ENCODE data around the gene ART4.

ART4 gene

GRCh38 chr12:14839262-14839661, 4.1 kb downstream of the ART4 start:
- Histone ChIP-seq H3K27ac (replicated peaks) (no peak overlapping the region), H3K4me3 (replicated peaks; ENCODE audit: insufficient read depth, low read length) (no peak overlapping the region), H3K27me3 (ENCODE audit: insufficient read depth, poor library complexity, severe bottlenecking) (no peaks in the 10 kb centered on the region)
- no peak for DNase-seq (ENCODE audit: low read depth in 1 of 2, low spot score in 1 of 2)
- TF ChIP-seq SPI1 (IDR thresholded peaks at IDR 0.05; ENCODE audit: borderline replicate concordance, low read depth) (no peak), GABPA (IDR thresholded peaks at IDR 0.05; ENCODE audit: low read depth) (no peak), POLR2AphosphoS5 (IDR thresholded peaks at IDR 0.05; ENCODE audit: low read depth) (no peak), REST (IDR thresholded peaks at IDR 0.05; ENCODE audit: insufficient replicate concordance, low read depth) (no peak), CTCF (IDR thresholded peaks at IDR 0.05; ENCODE audit: insufficient read depth, low read length) (no peak)

GRCh38 chr12:14836336-14837210, 6.8 kb downstream of the ART4 start:
- no peak for TF ChIP-seq CTCF (IDR thresholded peaks at IDR 0.05; ENCODE audit: insufficient read depth, low read length)
- TF ChIP-seq SPI1 (IDR thresholded peaks at IDR 0.05; ENCODE audit: borderline replicate concordance, low read depth) = no peak
- no peak for TF ChIP-seq GABPA (IDR thresholded peaks at IDR 0.05; ENCODE audit: low read depth)
- TF ChIP-seq POLR2AphosphoS5 (IDR thresholded peaks at IDR 0.05; ENCODE audit: low read depth) = no peak
- TF ChIP-seq REST (IDR thresholded peaks at IDR 0.05; ENCODE audit: insufficient replicate concordance, low read depth) = no peak
- Histone ChIP-seq H3K27ac (replicated peaks) (no peak overlapping the region), H3K4me3 (replicated peaks; ENCODE audit: insufficient read depth, low read length) (no peak overlapping the region), H3K27me3 (ENCODE audit: insufficient read depth, poor library complexity, severe bottlenecking) (peaks cover 5% of the 10 kb centered on the region)
- DNase-seq (ENCODE audit: low read depth in 1 of 2, low spot score in 1 of 2) = no peak

- no peak overlapping the region for H3K27ac ChIP-seq (replicated peaks)
- peaks cover 5% of the 10 kb centered on the region for H3K27me3 ChIP-seq (ENCODE audit: insufficient read depth, poor library complexity, severe bottlenecking)
- no peak overlapping the region for H3K4me3 ChIP-seq (replicated peaks; ENCODE audit: insufficient read depth, low read length)
- DNase-seq (ENCODE audit: low read depth in 1 of 2, low spot score in 1 of 2) = no peak
- TF ChIP-seq CTCF (IDR thresholded peaks at IDR 0.05; ENCODE audit: insufficient read depth, low read length) = no peak
- no peak for TF ChIP-seq REST (IDR thresholded peaks at IDR 0.05; ENCODE audit: insufficient replicate concordance, low read depth)
- TF ChIP-seq POLR2AphosphoS5 (IDR thresholded peaks at IDR 0.05; ENCODE audit: low read depth) = no peak
- no peak for TF ChIP-seq GABPA (IDR thresholded peaks at IDR 0.05; ENCODE audit: low read depth)
- no peak for TF ChIP-seq SPI1 (IDR thresholded peaks at IDR 0.05; ENCODE audit: borderline replicate concordance, low read depth)
Measured at GRCh38 chr12:14834509-14834908, 8.8 kb downstream of the ART4 start.
